HG03439 (cell line): ENCODE results near the gene P3R3URF.

Experiments used
- ATAC-seq: cut with Tn5 transposase; IDR thresholded peaks from one replicate; pipeline ENCODE4 v1.9.1; 2021; ENCODE audit warnings: mild to moderate bottlenecking, moderate library complexity; ENCODE audit not compliant: unreplicated experiment

Gene P3R3URF

DNA sequence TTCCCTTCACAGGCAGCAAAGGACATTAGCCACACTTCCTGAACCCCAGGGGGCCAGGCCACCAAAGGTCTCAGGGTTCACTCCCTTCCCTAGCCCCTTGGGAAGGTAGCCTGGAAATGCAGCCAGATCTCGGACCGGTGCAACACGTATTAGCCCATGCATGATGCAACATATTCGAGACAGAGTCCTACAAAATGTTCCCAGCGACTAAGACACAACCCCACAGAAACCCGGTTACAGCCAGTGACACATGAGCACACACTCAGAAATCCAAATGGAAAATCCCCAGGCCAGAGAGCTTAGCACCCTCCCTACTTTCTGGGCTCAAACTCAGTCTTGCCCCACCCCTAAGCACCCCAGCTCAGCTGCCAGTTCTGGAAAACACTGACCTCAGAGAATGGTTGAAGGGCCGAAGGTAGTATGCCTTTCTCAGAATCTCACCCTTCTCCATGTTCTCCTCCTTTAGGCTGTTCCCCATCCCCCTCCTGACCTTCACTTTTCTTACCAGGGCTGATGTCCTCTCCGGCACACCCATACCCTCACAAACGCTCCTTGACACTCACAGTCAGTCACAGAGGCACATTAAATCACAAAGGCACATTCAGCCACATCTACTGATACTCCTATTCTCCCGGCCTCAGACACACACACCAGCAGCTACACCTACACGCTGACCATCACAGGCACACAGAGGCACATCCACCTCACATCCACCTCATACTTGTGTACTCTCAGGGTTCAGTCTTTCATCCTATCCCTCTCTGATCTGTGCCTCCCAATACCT, 1.6 kb downstream of the P3R3URF start, which contains the start of gene TSPAN1:
TSS of gene TSPAN1 (plus strand) at position 640 of the 784 bp plus-strand sequence. CDS start 6,021 bp downstream, outside the sequence.
- ATAC-seq, result no peak

DNA sequence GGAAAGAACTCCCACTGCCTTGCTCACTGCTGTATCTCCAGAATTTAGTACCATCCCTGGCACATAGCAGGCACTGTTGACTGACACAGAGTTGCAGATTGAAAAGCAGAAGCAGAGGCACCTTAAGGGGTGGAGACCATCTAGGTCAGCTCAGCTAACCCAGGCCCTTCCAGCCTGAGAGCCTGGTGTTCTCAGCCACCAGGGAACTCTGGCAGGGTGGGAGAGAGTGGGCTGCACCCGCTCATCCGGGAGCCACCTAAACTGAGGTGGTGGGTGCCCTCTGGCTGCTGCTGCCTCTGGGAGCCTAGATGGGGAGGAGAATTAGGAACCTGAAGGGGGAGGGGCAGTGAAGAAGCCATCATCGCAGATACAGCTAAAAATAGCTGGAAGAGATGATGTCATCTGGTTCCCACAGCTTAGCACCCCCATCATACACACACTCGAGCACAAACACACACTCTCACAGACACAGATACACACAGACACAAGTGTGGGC, 2.9 kb downstream of the P3R3URF start:
- ATAC-seq, result no peak

DNA sequence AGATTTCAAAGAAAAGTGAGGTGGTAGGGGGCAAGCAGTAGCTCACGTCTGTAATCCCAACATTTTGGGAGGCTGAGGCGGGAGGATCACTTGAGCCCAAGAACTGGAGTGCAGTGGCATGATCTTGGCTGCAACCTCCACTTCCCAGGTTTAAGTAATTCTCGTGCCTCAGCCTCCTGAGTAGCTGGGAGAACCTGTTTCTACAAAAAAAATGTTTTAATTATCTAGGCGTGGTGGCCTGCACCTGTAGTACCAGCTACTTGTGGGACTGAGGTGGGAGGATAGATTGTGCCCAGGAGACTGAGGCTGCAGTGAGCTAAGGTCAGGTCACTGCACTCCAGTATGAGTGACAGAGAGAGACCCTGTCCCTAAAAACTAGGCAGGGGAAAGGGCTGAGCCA, 4.0 kb downstream of the P3R3URF start:
- ATAC-seq, result no peak

DNA sequence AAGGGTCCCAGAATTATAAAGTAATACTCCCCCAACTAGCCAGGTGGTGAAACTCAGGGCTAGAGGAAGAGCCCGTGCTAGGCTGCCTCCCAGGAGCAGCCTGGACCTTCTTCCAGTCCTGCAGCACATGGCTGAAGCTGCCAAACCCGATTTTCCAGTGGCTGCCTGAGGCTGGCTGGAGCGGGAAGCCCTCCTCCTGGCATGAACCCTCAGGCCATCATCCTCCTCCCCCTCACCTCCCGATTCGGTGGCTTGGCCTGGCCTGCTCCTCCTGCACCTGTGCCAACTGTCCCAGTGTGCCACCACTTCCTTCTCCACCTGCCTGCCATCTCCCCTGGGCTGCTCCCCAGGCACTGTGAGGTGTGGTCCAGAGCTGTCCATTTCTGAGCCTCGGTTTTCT, 4.4 kb downstream of the P3R3URF start:
- no peak for ATAC-seq

DNA sequence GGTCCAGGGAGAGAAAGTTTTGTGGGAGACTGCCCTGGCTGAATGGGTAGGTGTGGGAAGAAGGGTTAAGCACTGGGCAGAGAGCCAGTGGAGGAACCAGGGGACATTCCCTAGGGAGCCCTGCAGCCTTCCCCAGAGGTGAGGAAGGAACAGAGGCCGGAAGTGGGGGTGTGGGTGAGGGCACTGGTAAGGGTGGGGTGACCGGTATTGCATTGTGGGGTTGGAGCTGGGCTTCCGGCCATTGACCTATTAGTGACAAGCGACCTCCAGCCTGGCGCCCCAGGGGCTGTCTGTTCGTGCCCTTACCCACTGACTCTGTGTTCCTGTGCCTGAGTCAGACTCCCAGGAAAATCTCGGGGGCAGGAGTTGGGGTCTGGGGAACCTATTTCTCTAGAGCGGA, 4.9 kb downstream of the P3R3URF start:
- no peak for ATAC-seq

DNA sequence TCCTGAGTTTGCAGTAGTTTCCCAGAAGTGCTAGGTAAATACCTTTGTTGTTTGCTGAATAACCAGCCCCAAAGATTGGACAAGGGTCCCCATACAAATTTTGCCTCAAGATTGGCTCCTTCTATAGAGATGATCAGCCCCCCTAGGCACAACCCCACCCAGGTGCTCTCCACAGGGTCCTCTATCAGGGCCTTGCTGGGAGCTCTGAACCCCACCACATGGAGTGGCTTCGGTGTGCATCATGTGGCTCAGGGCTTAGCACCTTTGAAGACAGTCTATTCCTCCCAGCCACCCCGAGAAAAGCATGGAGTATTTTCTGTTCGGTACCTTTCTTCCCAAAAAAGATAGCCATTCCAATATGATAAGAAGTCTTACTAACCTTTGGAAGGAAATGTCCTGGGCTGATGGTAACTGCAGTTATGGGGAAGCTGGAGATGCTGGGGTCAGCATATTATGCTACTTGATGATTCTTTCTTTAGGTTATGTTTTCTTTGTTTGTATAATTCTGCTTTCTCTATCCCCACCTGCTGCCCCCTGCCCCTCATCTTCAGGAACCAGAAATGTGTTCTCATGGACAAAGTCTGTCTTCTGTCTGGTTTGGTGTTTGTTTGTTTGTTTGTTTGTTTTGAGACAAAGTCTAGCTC, 6.4 kb downstream of the P3R3URF start:
- no peak for ATAC-seq

DNA sequence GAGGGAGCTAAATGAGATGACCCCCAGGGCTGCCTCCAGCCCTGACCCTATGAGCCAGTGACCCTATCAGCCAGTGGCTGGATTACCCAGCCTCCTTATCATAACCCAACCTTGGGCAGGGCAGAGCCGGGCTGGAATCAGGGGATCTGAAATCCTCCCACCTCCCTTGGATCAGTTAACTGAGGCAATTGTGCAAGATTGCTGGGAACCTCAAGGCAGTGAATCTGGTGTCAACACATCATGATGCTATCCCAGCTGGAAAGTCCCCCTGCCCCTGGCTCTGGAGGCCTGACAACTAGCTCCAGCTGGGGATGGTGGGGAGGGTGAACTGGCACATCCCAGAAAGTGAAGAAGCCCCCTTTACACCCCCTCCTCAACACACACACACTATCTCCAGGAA, 7.8 kb downstream of the P3R3URF start:
- ATAC-seq, result no peak

DNA sequence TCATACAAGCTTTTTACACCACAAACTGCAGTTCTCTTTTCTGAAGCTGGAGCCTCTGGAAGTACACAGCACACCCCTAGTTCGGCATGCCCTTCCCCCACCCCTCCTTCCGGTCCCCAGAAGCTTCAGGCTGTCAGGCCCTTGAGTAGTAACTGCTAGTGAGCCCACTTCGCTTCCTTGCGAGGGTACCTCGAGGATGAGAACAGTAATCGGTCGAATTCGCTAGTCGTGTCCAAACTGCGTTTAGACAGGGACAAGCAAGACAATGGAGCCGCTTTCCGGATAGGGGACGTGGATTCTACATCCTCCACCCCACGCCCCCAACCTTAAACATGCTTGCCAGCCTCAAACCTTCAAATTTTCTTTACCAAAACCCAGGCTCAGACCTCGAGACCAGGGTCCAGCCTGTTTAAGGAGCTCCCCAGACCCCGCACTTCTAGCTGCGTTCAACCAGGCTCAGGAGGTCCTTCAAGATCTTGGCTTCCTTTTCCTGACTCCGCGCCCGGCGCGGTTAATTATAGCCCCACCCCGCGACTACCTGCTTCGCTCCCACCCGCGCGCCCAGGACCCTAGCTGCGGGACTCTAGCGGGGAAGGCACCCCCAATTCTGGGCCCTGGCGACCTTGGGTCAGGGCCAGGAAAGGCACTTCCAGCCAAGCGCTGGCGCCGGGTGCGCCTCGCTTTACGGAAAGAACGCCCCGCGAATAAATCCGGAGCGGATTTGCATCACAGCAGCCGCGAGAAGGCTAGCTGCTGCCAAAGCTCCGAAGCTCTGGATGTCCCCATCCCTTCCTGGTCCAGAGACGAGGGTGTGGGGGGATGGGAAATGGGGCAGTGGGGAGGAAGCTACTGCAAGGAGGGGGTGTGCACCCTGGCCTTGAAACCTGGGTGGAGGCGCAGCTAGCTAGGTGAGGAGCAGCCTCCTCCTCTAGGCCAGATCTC, 9.5 kb downstream of the P3R3URF start:
- no peak for ATAC-seq

DNA sequence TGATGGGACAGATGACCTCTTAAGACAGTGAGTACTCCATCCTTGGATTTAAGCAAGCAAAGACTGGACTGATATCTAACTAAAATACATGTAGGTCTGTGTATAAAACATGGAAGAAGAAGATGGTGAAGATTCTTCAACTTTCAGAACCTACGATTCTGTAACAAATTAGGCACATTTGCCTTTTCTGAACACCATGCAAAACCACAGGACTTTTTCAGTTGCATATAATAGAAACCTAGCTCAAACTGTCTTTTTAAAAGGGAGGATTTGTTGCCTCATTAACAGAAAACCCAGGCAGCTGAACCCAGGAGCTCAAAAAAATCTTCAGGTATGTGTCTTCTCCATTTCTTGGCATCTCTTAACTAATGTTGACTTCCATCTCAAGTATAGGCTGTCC, 16.1 kb downstream of the P3R3URF start:
- no peak for ATAC-seq

DNA sequence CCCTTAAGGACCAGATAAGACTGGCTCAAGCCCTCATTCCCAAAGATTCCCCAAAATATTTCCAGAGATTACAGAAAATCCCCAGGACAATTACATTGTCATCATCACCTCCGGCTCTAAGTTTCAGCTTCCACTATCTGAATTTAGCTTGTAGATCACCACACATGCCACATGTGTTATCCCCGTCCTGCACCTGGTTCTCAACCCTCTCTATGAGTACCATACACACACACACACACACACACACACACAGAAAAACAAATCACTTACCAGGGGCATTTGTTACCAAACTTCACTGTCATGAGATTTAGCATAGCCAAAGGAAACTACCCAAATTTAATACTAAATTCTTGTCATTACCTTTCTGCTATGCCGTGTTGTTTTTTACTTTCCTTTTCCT, 16.8 kb downstream of the P3R3URF start:
- no peak for ATAC-seq

DNA sequence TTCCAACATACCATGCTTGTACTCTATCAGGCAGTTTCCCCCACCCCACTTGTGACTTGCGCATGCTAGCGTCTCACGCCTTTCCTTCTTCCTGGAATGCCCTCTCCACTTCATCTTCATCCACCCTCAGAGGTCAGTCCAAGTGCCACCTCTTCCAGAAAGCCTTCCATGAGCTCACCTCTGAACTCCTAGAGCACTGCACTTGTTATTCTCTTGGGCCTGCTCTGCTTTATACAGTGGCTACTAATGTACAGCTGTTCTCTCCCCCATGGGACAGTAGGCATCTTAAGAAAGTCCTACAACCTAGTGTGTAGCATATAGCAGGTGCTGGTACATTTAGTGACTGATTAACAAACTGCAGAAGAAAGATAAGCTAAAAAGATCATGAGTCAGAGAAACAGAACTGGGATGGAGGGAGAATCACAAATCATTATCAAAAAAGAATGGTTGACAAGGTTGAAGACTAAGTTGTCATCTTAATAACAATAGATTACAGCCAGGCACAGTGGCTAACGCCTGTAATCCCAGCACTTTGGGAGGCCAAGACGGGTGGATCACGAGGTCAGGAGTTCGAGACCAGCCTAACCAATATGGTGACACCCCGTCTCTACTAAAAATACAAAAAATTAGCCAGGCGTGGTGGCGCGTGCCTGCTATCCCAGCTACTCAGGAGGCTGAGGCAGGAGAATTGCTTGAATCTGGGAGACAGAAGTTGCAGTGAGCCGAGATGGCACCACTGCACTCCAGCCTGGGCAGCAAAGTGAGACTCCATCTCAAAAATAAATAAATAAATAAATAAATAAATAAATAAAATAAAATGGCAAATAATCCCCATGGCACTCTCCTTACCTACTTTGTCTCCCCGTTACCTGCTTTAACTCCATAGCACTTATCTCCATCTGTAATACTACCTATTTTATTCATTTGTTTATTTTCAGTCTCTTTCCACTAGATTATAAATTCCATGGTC, 17.7 kb downstream of the P3R3URF start:
- no peak for ATAC-seq

DNA sequence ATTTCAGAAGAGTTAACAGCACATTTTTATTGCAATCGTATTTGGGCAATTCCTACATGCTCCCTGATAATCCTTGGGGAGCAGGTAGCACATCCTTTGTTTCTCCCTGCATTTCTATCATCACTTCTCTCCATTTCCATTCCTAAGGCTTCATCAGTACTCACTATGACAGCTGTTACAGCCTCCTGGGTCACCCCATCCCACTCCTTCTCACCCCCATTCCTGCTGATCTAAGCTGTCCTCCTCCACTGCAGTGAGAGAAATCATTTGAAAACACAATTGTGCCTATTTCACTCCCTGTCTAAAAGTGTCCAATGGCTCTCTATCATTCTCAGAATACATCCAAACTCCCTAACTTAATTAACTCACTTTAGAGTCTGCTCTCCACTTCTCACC, 18.4 kb downstream of the P3R3URF start:
- no peak for ATAC-seq

DNA sequence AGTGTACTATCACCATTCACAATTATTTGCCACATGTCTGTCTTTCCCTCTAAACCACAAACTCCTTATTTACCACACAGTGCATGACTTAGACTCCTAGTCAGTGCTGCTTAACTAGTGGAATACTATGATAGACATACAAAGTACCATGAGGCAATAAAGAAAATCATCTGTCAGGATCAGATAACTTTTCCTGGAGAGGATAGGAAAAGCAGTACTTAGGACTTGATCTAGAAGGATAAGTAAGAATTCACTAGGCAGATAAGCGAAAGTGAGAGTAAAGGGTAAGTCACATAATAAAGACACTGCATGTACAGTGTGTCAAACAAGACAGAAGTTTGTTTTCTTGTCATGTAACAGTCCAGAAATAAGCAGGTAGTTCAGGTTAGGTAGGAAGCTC, 22.6 kb downstream of the P3R3URF start:
- no peak for ATAC-seq

DNA sequence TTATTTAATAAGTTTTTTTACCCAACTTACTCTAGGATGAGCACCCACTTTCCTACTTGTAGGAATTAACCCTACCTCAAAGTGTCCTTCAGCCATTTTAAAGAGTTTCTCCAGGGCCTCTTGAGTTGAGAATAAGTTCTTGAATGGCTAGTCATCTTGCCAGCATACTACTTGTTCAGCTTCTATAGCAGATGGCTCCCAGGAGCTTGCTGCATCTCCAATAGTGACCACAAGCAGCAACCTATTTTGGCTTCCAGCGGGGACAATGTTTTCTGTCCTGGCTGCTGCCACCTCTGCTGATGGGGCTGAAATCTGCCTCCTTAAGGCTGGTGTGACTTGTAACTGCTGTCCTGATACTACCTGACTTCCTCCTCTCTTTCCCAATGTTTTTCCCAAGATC, 23.1 kb downstream of the P3R3URF start:
- no peak for ATAC-seq

DNA sequence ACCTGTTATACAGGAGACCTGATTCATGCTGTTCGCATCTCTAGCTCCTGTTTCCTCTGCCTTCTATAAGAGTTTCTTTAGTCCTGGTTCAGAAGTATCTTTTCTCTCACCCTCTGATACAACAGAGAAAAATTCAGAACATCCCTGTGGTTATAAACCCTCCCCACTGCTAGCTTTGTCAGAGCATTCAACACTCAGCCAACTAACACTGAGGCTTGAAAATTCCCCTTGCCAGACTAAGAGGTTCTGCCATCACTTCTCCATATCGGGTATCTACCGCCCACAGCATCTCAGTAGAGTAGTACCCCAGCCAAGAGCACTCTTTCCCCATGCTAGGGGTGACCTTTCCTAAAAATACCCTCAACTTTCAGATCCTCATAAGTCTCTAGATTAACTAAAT, 24.3 kb downstream of the P3R3URF start:
- ATAC-seq, result no peak

DNA sequence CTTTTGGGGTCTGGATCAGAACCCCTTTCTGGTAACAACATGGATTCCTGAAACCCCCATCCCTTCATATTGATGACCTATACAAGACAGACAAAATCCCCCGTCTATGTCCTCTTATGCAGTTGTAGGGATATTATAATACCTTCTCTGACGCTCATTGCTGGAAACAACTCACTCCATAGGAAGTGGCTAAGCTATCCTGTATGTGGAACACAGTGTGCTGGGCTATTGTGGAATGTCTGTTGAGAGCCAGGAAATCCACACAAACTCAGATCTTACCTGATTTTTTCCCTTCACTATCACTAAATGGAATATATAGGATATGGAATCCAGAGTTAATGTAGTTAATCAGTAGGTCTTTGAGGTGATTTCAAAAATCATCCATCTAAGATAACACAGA, 26.2 kb downstream of the P3R3URF start:
- no peak for ATAC-seq

DNA sequence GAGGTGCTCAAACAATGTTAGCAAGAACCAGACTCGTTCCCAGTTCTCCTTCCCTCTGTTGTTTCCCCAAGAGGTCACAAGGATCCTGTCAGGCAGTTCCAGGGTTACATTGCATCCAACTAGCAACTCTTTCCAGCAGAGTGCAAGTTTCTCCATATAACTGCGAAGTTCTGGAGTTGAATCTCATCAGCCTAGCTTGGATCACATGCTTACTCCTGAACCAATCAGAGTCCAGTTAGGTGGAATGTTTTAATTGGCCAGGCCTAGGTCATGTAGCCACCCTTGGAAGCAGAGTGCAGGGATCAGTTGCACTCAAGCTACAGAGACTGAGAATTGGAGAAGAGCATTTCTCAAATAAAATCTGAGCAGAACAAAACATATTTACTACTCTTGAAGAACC, 28.0 kb downstream of the P3R3URF start:
- ATAC-seq, result no peak

DNA sequence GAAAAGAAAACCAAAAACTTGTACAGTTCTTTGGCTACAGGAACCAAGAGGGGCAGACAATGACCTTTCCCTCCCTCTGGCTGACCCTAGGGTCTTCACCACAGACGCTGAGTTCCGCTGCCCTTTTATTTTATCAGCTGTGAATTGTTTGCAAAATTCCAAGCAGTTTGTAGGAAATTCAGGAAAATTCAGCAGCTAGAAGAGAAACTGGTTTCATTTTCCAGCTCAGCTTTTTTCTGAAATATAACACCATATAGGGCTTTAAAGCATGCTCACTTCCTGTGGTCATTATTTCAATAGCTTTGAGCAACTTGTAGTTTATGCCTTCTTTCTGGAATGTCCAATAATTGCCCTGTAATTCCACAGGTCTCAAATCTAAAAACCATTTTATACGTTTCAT, 38.4 kb downstream of the P3R3URF start:
- no peak for ATAC-seq

DNA sequence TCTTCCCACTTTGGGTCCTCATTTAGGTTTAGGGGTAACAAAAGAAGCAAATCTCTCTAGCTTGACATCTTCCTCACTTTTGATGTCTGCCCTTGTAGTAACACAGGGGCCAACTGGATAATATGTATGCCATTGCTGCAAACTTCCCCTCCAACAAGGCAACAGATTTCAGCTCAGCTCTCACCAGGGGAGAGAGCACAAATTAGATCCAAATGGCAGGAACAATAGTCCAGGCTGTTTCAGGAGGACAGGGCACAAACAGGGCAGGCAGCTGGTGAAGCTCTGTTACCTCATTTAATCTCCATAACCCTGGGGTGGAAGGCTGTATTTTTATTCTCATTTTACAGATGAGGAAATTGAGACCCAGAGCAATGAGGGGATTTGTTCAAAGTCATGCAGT, 39.6 kb downstream of the P3R3URF start:
- ATAC-seq, result no peak

DNA sequence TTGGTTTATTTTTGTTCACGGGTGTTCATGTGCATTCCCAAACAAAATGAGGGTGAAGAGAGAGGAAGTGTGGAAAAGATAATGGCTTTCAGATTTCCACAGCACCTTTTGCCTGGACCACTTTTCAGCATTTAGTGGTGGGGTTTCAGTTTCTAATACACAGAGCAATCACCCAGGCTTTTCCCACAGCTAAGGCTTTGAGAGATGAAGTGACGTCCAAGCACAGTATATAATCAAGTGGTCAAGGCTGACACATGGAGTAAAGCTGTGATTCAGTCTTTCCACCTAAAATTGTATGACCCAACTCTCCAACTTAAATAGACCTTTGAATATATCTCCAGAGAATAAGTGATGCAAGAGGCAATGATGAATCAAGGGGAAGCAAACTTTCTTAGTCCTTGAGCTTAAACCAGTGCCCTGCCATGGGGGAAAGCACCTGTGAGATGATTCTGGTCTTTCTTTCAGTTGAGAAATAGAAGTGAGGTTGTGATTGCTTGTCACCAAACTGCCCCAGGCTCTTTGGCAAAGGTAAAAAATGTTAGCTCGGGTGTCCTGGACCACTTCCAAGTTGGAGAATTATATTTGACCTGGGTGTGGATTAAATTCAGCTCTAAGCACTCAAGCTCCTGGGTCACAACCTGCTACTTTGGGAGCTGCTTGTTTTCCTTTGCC, 41.5 kb downstream of the P3R3URF start:
- no peak for ATAC-seq
